ENCODE data around the gene FBXO42.
"Not testable (repeated sequence)": the region's sequence is repeated elsewhere in the genome, so short reads cannot be mapped to it uniquely, and the experiment has no call there.

Gene FBXO42

GRCh38 chr1:16371725-16372124 lies 19.4 kb upstream of the FBXO42 start:
- no peak for DNase-seq

GRCh38 chr1:16369821-16370220 lies 17.5 kb upstream of the FBXO42 start:
- DNase-seq: no peak

- no peak for DNase-seq
These were observed 15.9 kb upstream of the FBXO42 start for GRCh38 chr1:16367968-16368890.

DNA sequence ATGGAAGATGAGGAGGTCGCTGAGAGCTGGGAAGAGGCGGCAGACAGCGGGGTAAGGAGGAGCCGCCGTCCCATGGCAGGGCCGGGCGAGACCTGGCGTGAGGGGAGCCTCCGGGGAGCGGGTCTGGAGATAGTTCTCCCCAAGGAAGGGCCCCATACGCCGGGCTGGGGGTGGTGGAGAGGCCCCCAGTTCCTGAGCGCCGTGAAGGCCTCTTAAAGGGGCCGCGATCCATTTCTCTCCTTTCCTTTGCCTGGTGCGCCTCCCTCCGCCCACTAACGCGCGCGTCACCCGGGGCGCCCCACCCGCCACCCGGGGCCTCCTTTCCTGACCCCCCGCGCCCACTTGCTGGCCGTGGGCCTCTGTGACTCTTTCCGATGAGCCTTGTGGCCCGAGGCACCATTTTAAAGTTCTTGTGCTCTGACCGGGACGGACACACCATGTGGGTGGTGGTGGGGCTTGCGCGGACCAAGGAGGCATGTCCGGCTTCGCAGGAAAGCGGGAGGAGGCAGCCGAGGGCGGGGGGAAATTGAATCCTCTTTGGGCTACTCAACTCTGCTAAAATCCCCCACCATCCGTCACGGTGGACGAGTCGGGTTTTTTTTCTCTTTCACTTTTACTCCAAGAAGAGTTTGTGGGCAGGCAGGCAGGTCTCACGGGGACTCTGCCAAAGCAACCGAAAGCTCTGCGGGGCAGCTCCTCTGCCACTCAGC lies 15.1 kb upstream of the FBXO42 start:
- DNase-seq: peak; percentile 86 to 92

- peak; percentile 99 to 100 for DNase-seq
These were observed 14.5 kb upstream of the FBXO42 start, which contains the start of gene SZRD1 for GRCh38 chr1:16366722-16367257. Gene SZRD1, plus strand, starts transcription at chr1:16367242. Its CDS starts 16 bp downstream, at chr1:16367258.

GRCh38 chr1:16365146-16365498 lies 12.8 kb upstream of the FBXO42 start:
- not testable (repeated sequence) for DNase-seq

GRCh38 chr1:16356867-16357266 lies 4.6 kb upstream of the FBXO42 start:
- DNase-seq: no peak

DNA sequence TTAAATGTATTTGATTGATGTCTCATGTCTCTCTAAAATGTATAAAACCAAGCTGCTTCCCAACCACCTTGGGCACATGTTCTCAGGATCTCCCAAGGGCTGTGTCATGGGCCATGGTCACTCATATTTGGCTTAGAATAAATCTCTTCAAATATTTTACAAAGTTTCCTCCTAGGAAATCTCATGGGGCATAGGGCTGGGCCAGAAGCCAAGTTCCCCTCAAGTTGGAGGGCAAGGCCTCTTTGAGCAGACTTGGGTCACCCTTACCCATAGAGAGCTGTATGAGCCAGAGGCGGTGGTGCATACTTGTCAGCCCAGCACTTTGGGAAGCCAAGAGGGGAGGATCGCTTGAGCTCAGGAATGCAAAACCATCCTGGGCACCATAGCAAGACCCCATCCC lies 2.3 kb upstream of the FBXO42 start:
- DNase-seq: no peak

DNA sequence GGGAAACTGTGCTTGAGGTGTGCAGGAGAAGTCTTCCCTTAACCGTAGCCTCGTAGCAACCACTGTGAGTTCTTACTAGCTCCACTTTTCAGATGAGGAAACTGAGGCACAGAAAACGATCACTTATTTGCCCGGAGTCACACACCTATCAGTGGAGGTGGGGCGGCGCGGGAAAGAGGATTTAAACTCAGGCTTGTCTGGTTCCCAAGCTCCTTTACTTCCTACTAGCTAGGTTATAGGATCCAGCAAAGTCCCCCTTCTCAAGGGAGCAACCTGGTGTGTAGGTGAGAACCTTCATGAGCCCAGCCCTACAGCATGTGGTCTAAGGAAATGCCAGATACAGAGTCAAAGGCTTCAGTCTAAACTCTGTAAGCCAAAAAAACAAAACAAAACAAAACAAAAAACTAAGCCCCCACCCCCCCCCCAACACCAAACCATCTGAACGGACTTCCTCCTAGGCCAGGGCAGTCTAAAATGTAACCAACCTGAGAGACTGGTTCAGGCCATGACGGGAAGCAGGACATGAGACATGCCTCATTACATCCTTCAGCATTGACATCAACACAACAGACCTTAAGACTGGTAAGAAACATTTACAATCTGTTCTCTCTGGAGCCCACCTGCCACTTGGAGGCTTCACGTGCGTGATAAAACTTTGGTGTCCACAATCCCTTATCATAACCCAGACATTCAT lies 709 bp upstream of the FBXO42 start:
- no peak for DNase-seq

- DNase-seq: peak; percentile 27 to 53
These were observed 755 bp downstream of the FBXO42 start for GRCh38 chr1:16351456-16351993.

DNA sequence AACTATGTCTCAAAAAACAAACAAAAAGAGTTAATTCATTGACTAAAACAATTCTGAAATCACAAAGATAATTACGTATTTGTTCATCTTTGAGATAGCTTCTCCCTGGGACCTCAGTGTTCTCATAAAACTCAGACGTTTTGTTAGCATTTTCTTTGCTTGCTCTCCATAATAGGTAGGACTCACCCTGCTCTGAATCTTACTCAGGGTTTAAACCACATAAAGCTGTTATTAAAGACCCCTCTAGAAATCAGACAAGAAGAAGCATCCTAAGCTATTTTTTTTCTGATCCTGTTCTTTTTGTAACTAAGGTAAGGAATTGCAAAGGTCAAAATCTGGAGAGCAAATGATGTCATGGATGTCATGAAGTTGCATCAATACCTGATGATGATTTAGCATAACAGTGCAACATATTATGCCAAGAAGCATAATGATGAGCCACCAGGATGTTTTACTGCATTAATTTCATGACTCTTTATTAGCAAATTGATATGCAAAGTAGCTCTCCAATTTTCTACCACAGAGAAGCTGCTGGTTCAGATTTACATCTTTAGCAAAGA lies 2.4 kb downstream of the FBXO42 start:
- DNase-seq: no peak

- DNase-seq: no peak
These were observed 3.7 kb downstream of the FBXO42 start for GRCh38 chr1:16348414-16349182.

DNA sequence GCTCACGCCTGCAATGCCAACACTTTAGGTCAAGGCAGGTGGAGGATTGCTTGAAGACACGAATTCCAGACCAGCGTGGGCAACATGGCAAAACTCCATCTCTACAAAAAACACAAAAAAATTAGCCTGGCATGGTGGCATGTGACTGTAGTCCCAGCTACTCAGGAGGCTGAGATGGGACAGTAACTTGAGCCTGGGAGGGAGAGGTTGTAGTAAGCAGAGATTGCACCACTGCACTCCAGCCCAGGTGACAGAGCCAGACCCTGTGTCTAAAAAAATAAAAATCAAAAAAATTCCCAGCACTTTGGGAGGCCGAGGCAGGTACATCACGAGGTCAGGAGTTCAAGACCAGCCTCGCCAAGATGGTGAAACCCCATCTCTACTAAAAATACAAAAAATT lies 9.0 kb downstream of the FBXO42 start:
- DNase-seq: not testable (repeated sequence)

DNA sequence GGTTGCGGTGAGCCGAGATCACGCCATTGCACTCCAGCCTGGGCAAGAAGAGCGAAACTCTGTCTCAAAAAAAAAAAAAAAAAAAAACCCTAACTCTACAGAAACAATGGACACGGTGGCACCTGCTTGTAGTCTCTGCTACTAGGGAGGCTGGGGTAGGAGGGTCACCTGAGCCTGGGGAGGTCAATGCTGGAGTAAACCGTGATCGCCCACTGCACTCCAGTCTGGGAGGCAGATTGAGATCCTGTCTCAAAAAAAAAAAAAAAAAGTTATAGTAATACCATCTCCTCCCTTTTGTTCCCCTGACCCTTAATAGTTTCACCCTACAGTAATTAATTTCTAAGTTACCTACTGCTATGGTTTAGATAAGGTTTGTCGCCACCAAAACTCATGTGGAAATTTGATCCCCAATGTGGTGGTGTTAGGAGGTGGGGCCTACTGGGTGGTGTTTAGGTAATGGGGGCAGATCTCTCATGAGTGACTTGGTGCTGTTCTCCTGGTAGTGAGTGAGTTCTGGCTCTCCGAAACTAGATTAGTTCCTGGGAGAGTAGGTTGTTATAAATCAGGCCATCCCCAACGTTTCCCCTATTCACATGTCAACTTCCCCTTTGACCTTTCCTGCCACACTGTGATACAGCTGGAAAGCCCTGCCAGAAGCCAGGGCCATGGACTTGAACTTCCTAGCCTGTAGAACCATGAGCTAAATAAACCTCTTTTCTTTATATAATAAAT lies 9.8 kb downstream of the FBXO42 start:
- DNase-seq: no peak

GRCh38 chr1:16340673-16341072 lies 11.6 kb downstream of the FBXO42 start:
- no peak for DNase-seq

GRCh38 chr1:16338961-16339360 lies 13.3 kb downstream of the FBXO42 start:
- DNase-seq: no peak

- DNase-seq: peak; percentile 45 to 56
These were observed 17.5 kb downstream of the FBXO42 start for GRCh38 chr1:16334655-16335340.

DNA sequence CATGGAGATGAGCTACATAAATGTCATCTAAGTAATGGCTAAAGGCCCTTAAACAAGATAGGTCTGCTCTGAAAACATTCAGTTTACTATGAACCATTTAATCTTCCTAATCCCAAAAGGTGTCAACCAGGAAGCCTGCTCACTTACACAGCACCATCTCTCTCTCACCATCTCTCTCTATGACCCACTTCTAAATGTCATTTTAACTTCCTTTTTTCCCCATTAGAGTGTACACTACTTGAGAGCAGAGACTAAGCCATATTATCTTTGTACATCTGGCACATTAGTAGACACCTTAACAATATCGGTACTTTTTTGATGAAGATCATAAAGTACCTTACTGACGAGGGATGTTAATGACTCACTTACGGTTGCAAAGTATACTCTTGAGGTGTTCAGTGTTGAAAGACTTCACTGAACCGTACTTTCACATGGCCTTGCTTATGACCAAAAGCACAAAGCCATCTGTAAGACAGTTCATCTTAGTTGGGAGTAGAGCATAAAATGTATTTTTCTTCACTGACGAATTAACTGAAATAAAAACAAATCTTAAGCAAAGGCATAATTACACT lies 25.4 kb downstream of the FBXO42 start:
- DNase-seq: no peak

DNA sequence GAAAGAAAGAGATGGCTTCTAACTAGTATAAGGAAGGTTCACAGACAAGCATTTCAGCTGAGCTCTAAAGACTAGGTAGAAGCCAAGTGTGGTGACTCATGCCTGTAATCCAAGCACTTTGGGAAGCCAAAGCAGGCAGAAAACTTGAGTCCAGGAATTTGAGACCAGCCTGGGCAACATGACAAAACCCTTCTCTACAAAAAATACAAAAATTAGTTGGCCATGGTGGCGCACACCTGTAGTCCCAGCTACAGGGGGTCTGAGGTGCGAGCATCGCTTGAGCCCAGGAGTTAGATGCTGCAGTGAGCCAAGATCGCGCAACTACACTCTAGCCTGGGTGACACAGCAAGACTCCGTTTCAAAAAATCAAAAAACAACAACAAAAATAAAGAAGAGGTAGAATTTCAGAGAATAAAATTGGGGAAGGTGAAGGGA lies 27.8 kb downstream of the FBXO42 start:
- no peak for DNase-seq

Measured in NCI-H526 (cell line).